Kidney capillary endothelial cell (primary cell): Measurements from ENCODE around the gene DOCK4.

Experiments used
- DNase-seq: peaks from one replicate; pipeline ENCODE4 v3.0.0-alpha.2; 2018; ENCODE audit warnings: low spot score

DOCK4 gene

DNA sequence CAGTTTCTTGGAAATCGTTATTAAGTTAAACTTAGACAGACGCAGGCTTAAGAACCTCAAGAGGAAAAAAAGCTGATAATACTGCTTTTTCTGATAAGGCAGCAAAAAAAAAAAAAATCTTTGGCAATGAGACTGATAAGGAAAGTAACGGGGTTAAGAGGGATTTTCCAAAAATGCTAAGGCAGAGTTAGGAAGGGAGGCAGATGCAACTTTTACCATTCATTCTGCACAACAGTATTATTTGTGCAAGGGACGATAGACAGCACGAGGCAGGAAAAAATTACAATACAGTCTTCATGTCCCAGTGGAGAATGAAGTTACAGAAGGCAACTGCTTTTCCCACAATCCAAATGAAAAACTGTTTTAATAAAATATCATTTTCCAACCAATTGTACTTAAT lies 194.0 kb downstream of the DOCK4 start:
- DNase-seq = no peak

DNA sequence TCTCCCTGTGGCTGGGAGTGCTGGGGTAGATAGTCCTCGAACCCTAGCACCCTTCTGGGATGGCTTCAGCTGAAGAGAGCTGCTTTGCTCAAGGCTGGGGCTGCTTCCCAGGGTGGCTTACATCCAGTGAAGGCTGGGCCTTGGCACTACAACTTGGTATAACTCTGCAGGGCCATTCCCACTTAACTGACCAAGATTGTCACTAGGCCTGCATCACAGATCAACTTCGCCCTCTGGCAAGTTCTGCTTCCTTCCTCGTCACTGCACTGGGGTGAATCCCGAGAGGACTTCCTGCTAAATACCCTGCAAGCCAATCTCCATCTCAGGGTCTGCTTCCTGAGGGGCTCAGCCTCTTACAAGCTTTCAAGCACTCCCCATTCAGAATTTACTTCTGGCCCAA lies 195.2 kb downstream of the DOCK4 start:
- DNase-seq = no peak

DNA sequence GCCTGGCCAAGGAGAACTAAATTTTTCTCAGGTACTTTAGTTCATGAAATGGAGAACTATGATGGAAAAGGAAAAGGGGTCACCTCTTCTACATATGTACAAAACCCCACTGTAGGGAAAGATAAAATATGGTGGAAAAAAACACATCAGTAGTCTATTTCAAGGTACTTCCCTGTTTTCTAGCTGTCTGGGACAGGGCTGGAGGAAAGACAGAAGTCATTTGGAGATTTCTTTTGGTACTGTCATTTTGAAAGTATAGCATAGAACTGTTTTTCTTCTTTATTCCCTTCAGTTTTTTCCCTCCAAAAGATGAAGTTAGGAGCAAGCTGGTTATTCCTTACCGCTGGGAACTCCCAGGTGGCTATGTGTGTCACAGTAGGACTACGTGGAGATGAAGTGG lies 196.1 kb downstream of the DOCK4 start:
- no peak for DNase-seq

DNA sequence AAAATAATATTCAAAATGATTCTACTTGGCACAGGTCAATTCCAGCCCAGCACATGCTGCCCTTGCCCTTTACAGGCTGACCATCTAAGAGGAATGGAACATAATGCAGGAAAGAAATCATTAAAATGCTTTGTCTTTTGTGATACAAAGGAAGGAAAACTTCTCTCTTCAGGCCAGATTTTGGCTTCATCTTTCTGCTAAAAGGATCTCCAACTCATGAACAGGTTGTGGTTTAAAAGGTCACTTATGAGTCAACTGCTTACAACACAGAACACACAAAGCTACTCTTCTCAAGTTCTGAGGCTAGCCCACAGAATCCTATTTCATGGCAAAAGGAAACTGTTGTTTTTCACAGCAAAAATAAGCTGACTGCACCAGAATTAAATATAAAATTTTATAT lies 197.1 kb downstream of the DOCK4 start:
- DNase-seq = no peak

DNA sequence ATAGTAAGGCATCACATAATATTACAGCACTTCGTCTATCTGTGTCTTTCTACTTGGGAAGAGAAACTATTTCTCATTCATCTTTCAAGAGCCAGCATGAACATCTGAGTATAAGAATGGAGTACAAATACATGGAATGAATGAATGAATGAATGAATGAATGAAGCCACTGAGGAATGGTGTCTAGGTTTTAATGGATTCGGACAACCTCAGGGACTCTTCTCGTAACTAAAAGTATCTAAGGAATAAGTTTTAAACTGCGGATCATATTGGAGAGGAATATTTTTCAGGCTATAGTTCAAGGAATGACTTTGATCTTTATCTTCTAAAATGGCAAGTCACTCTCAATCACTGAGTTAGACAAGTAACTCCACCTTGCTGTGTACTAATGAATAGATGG lies 199.0 kb downstream of the DOCK4 start:
- no peak for DNase-seq

DNA sequence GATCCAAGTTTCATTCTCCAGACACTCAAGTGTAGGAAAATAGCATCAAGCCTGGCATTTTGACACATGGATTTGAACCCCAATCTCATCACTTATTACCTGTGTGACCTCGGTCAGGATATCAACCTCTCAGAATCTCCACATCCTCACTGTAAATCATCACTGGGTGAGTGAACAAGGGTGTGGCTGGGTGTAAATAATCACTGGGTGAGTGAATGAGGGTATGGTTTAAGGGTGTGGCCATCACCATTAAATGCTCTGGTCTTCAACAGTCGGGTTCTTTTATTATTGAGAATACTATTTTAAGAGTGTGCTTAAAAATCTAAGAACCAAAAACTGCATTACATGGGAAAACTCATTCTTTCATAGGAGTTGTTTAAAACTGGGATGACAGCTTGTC lies 200.1 kb downstream of the DOCK4 start:
- no peak for DNase-seq

DNA sequence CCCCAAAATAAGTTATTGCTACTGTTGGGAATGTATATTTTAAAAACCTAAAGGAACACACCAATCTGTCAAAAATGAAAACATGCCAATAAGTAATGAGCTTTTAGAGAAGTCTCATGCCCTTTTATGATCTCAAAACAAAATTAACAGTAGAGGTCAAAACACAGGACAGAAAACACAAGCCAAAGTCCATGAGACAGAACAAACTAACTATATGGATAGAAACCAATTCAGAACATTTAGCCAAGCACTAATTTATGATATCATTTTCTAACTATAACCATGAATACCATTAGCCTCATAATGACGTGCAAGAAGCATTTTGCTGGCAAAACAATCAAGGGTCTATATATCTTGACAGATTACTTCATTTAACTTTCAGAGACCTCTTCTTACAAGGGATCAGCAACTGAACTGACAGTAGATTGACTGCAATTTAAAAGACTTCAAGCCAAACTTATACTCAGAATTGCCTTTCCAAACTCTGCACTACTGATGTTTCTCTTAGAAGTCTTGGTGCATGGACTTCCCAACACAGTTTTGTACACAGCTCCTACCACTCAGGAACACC lies 200.9 kb downstream of the DOCK4 start:
- DNase-seq = no peak

DNA sequence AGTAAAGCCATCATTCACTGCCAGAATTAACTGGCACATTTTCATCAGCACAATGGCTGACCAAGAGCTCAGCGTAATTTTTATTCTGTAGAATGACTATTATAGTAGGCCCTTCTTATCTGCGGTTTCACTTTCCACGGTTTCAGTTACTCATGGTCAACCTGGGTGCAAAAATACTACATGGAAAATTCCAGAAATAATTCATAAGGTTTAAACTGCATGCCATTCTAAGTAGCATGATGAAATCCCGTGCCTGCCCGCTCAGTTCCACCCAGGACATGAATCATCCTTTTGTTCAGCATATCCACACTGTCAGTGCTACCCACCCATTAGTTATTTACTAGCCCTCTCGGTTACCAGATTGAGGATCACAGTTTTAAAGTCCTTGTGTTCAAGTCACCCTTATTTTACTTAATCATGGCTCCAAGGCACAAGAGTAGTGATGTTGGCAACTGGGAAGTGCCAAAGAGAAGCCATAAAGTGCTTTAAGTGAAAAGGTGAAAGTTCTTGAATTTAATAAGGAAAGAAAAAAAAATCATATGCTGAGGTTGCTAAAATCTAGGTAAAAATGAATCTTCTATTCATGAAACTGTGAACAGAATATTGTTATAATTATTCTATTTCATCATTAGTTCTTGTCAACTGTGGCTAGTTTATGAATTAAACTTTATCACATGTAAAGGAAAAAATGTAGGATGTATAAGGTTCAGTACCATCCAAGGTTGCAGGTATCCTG lies 204.9 kb downstream of the DOCK4 start:
- no peak for DNase-seq

DNA sequence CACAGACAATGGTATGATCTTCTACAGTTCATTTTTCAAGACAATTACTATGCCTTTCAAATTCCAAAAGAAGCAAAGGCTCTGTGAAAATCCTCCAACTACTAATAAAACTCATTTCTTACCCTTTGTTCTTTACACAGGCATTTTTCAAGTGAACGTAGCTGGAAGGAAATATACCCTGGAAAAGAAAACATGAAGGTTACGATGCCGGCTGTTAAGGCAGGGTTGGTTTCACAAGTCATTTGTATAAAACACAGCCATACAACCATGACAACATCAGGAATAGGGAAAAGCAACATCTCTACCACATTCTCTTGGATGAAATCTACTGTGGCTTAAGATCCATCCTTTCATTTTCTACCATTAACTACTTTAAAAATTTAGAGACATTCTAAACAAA lies 207.9 kb downstream of the DOCK4 start:
- DNase-seq = no peak

DNA sequence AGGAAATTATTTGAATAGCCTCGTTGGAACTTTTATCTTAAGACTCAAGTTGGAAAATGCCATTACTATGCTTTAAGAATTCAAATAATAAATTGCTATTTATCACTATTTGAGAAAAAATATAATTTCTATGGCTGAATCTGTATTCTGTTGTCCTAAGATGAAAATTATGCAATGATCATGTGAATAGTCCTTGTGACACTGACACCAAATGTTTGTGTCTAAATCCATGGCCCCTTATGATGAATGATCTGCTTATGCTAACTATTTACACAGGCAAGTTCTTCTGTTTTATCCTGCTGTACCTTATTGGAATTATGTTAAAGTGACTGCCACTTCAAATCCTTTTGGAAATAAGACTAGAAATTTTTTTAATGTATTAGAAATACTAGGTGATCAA lies 208.7 kb downstream of the DOCK4 start:
- DNase-seq = no peak

DNA sequence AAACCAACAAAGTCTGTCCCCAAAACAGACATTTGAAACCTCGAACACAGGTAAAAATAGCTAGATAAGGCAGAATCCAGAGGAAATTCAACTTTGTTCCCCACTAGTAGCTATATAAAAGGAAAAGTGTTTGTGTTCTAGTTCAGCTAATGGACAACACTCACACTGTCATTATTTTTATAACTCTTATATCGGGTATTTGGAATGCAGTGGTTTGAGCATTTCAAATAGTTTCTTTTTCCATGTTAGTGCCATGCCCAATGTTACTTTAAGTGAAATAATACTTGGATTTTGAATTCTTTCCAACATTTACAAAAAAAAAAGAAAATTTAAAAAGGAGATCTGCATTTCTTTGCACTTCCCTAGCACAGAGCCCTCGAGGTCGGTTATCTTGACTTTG lies 213.6 kb downstream of the DOCK4 start:
- no peak for DNase-seq

DNA sequence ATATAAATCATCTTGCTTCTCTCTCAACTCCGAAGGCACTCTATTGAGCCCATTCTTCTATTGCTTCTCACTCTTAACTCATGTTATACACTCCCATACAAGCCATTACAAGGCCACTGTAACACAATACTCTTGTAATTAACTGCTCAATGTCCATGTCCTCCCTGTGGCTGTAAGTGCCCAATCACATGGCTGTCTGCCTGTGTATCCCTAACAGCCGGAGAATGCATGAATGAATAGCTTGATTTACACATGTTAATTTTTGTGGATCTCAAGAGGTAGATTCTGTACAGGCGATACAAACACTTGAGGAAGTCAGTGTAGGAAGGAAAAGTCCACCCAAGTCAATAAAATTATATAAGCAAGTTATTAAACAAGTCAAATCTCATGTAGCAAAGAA lies 215.6 kb downstream of the DOCK4 start:
- DNase-seq = no peak

DNA sequence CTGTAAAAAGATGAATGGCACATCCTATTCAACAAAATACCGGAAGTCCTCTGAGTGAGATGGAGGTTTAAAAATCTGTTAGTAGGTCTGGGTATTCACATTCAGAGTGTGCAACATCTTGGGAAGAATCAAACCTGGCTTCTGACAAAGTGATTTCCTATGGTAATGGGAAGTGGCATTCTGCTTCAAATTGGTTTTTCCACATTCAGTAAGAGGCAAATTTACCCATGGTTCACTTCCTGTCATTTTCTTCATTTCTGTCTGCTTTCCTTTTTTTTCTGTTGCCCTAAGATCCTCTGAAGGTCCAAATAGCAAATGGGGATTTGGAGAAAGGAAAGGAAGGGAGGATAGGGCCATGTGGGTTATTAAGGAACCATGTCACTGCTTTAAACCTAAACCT lies 218.3 kb downstream of the DOCK4 start:
- DNase-seq = no peak

DNA sequence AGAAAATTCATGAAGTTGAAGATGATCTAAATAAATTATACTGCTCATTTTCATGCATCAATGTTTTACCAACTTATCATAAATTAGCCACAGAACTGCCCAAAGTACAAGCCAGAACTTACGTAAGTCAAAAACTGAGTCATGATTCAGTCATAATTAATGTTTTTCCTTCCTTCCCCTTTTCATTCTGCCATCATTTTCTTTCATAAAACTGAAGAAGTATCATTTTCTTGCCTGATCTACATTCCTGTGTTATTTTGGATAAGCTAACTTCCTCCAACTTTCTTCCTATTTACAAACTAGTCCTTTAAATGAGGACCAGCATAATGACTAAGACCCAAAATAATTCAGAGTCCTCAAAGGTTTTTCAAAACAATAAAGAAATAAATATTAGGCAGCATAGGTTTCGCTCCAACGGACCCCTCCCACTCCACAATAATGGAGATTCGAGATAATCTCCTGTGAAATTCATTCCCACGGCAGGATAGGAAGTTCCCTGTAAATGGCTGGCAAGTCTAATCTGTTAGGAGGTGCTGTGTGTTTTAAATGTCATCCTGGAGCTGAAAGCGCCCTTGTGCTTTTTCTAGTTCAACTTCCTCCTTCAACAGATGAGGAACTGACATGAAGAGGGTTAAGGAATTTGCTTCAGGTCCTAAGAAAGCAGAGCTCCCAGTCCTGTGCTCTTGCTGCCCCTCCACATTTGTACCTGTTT lies 218.9 kb downstream of the DOCK4 start:
- no peak for DNase-seq

DNA sequence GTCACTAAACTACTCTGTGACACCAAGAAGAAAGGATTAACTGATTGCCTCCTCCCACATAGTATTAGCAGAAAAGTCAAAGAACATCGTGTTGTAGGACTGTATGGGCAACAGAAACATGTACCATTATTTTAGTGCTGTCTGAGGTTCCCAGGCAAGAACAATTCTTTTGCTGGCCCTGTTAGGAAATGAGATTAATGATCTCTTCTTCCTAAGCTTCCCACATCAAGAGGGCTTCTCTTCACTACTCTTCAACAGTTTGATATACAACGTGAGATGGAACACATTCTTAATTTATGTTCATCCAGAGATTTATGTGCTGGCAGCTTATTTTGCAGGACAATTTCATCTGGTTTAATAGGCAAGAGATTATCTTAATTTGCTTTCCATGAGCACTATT lies 219.6 kb downstream of the DOCK4 start:
- no peak for DNase-seq

DNA sequence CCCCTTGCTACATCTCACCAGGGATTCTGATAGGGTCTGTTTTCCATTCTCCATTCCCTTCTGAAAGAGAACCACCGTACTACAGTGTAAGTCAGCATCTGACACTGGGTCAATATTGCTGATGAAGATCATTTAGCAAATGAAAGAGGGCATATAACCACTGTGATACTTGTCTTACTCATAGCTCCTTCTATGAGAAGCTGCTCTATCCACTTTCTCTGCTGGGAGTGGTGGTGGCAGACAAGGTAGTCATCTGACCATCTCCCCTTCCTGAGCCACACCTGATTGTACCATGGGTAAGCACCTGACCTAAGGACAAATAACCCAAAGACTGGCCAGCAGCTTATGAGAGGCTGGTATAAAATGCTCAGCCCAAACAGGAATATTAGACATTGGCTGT lies 220.4 kb downstream of the DOCK4 start:
- no peak for DNase-seq

DNA sequence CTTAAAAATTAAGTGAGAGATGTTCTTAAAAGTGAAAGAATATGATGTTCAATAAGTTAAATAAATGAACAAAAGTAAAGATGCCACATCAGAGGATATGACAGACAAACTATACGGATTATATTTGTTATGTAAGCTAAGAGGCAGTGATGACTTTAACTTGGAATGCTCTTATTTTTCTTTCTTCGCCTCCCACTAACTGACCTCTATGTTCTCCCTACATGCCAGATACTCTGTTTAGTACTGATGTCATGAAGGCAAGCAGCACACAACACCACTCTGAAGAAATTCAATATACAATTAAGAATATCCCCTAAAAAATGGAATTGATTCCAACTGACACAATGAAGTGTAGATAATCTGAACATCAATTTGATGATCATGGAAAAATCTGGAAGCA lies 223.4 kb downstream of the DOCK4 start:
- no peak for DNase-seq

DNA sequence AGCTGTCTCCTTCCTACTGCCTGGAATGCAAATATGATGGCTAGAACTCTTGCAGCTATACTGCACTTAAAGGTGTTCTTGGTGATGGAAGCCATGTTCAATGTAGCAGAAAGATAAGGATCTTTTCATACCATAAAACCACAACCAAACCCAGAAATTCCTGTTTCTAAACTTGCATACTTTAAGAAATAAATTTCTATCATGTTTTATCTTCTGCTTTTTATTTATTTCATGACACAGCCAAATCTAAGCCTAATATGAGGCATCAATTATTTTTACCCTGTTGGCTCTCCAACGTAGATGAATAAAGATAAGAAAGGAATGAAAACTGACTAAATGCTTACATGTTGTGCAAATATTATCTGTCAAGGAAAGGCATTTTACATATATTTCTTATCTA lies 224.1 kb downstream of the DOCK4 start:
- DNase-seq = no peak

DNA sequence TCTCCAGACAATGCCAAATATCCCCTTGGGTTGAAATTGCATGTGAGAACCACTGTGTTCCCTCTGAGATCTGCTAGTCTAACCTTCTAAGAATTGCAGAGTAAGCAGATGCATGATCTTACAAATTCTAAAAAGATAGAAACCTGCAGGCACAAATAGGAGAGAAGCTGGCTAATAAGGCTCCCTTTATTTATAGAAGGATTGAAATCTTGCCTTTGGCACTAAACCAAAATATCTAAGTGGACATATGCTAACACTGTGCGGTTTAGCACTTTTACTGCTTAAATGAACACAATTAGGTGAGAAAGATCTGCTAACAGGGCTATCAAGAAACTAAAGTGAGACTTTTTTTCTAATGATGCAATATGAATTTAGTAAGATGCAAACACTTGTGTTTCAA lies 225.5 kb downstream of the DOCK4 start:
- no peak for DNase-seq

DNA sequence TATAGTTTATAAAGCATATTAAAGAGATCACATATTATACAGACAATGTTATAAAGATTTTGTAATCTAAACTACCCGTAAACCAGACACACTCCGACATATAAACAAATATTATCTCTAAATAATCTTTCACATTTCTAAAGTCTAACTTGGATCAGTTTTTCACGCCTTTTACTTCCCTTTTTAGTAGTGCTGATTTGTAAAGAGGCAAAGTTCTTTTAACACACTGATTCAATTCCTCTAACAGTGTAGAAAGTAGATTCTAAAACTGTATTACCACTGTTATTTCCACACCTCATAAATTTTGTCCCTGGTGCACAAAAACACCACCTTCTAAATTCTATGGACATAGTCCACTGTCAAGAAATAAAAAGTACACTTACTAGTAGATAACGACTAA lies 230.9 kb downstream of the DOCK4 start:
- DNase-seq = no peak

DNA sequence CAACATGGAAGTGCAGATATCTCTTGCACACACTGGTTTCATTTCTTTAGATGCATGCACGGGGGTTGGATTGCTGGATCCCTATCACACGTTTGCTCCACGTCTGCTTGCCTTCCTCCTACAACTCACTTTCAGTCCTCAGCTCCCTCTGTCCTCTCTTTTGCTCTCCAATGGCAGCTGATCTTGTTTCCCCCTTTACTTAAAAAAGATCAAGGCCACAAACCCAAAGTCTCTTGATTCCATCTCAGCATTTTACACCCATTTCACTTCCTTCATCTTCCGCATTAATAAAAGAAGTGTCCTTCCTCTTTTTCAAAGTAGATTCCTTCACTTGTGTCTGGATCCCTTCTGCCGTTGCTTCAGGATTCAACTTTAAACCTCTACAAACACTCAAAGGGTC lies 245.2 kb downstream of the DOCK4 start:
- DNase-seq = no peak

DNA sequence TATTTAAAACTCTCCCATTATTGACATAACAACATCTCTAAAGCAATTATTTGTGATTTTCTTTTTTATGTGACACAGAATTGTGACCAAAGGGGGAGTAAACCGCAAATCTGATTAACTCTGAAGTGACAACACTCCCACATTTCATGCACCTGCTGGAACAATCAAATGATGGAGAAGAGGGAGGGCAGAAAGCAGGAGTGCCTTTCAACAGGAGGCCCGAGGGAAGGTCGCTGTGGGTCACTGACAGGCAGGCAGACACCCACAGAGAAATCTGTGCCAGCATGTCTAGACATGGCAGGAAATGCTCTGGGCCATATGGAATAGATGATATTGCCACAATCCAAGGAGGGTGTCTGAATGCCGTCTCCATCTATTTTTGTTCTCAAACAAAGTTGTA lies 247.3 kb downstream of the DOCK4 start:
- DNase-seq = peak; percentile 67

DNA sequence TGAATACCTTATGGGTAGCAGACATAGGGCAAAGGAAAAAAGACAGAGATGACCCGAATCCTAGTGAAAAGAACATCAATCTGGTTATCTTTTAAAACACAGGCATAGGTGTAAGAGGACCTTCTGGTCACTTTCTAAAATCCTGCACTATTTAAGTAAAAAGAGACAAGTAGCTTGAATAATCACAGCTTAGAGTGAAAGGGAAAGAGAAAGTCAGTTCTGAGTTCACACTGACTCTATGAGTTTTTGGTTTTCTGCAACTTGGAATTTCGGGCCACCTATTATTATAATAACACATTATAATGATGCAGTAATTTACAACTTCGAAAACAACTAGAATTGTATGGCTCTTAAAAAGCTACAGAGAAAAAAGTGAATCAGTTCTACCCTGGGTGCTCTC lies 247.8 kb downstream of the DOCK4 start:
- DNase-seq = no peak

DNA sequence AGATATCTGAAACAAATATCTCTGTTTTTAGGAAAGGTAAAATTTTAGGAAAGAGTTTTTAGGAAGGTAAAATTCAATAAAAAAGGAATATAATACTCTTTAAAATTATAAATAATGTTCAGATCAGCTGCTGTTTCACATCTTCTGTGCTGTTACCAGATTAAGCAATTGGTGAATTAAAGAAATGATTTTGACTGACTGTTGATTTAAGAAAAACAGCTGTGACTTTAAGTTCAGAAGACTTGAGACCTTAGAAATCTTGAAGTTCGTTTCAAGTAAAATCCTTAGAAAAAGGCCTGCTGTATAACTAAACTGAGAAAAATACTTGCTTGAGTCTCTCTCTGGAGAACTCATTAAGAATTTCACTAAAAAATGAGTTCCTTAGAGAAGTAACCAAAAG lies 250.6 kb downstream of the DOCK4 start:
- DNase-seq = no peak
